CD4-positive, alpha-beta T cell (primary cell): ENCODE data around the gene FAM229A. TPM values are rescaled to one million over a fixed set of nuclear protein-coding genes. Genes with fewer than 3 reads are reported as not detected.

Experiments used
- ATAC-seq: fragments of 200-7000 bp; cut with Tn5 transposase; one replicate; pipeline ENCODE4 v1.10.0; 2022; ENCODE audit warnings: mild to moderate bottlenecking; ENCODE audit not compliant: poor library complexity
- CTCF ChIA-PET: fragments of 350-600 bp; sonication (Branson Sonifier 250); formaldehyde crosslinking; loops from one replicate; lab custom pipeline; 2021; ENCODE audit warnings: antibody characterized with exemption, inconsistent platforms; lab: Charles Lee
- POLR2A ChIA-PET: fragments of 350-600 bp; sonication (Branson Sonifier 250); formaldehyde crosslinking; loops from one replicate; lab custom pipeline; 2021; ENCODE audit warnings: antibody characterized with exemption, inconsistent platforms; lab: Charles Lee
- DNase-seq, 14 experiments: peaks; one replicate each; pipeline ENCODE4 v3.0.0-alpha.2; 2013 to 2020; ENCODE audit warnings: mixed read lengths in 2 of 14
- H3K27ac ChIP-seq, 2 donors: one replicate each; pipeline versions ENCODE4 v1.5.1 to v1.7.0; 2013; ENCODE audit warnings: low read length in 2 of 2, low read depth in 1 of 2, mild to moderate bottlenecking in 1 of 2
- H3K27me3 ChIP-seq, 2 experiments: 1 replicate in 1 of 2; 2 replicates in 1 of 2; pipeline versions ENCODE4 v1.6.1 to v1.7.0; 2013; ENCODE audit warnings: low read length in 2 of 2, control low read depth in 1 of 2, mild to moderate bottlenecking in 1 of 2, moderate library complexity in 1 of 2; ENCODE audit not compliant: insufficient read depth in 2 of 2, control insufficient read depth in 1 of 2
- H3K36me3 ChIP-seq: one replicate; pipeline ENCODE4 v1.6.1; 2013; ENCODE audit warnings: low read length, control low read depth; ENCODE audit not compliant: insufficient read depth
- H3K4me1 ChIP-seq: one replicate; pipeline ENCODE4 v1.6.1; 2013; ENCODE audit warnings: low read length, control low read depth; ENCODE audit not compliant: insufficient read depth
- H3K4me3 ChIP-seq: one replicate; pipeline ENCODE4 v1.5.1; 2013; ENCODE audit warnings: mild to moderate bottlenecking, low read length, moderate library complexity
- H3K9me3 ChIP-seq, 2 experiments: 1 replicate in 1 of 2; 2 replicates in 1 of 2; pipeline versions ENCODE4 v1.6.1 to v1.7.0; 2013; ENCODE audit warnings: low read length in 2 of 2, mild to moderate bottlenecking in 2 of 2, control low read depth in 1 of 2, moderate library complexity in 1 of 2; ENCODE audit not compliant: control insufficient read depth in 1 of 2, insufficient read depth in 1 of 2
- H3K27ac Mint-ChIP-seq: one replicate; pipeline ENCODE4 v1.8.0; 2020; ENCODE audit warnings: mixed read lengths
- H3K27me3 Mint-ChIP-seq: one replicate; pipeline ENCODE4 v1.8.0; 2021; ENCODE audit warnings: mixed read lengths
- H3K36me3 Mint-ChIP-seq: one replicate; pipeline ENCODE4 v1.8.0; 2021; ENCODE audit warnings: low read depth, mixed read lengths
- H3K4me1 Mint-ChIP-seq: one replicate; pipeline ENCODE4 v1.8.0; 2021; ENCODE audit warnings: low read depth, mixed read lengths
- H3K4me3 Mint-ChIP-seq: one replicate; pipeline ENCODE4 v1.8.0; 2020; ENCODE audit warnings: mild to moderate bottlenecking, mixed read lengths
- H3K9me3 Mint-ChIP-seq: one replicate; pipeline ENCODE4 v1.8.0; 2020; ENCODE audit warnings: mixed read lengths
- intact Hi-C, 2 experiments: fragments of 100-400 bp; cut with DNase I in 1 of 2; cut with micrococcal nuclease in 1 of 2; formaldehyde crosslinking; loops; one replicate each; pipeline versions ENCODE4 v1.15.1 to v1.9.0; 2023 to 2025; cut with DNase I, micrococcal nuclease
- total RNA-seq, 174 experiments: library from RNA in 2 of 174; stranded (reverse) in 2 of 174; gene quantifications; one replicate each; pipeline ENCODE4 v1.2.3 and lab custom pipeline; 2021 to 2026
- TF ChIP-seq, protein P1 (sequence below): fragments of 200-600 bp; IDR thresholded peaks from one replicate; pipeline ENCODE4 v1.8.0; 2022; ENCODE audit warnings: antibody characterized with exemption, mild to moderate bottlenecking

Gene FAM229A
- total RNA-seq, 2 experiments from 2014 or later: 38.0 to 38.6 TPM

DNA sequence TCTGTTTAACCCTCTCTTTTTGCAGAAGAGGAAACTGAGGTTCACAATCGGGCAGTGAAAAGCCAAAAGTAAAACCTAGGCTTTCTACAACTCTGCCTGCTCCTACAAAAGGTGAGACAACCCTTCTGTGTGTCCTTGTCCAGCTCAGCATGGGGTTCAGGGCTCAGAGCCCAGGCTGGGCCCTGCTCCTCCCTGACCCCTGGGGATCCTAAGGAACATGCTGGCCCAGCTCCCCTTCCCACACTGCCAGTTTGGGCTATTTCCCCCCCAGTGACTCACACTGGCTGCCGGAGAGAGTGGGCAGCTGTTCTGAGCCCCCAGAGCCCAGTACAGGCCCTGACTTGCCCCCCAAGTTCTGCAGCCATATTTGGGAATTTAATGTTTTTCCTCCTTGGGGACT, 8.9 kb downstream of the FAM229A start:
- TF ChIP-seq, protein P1, sequence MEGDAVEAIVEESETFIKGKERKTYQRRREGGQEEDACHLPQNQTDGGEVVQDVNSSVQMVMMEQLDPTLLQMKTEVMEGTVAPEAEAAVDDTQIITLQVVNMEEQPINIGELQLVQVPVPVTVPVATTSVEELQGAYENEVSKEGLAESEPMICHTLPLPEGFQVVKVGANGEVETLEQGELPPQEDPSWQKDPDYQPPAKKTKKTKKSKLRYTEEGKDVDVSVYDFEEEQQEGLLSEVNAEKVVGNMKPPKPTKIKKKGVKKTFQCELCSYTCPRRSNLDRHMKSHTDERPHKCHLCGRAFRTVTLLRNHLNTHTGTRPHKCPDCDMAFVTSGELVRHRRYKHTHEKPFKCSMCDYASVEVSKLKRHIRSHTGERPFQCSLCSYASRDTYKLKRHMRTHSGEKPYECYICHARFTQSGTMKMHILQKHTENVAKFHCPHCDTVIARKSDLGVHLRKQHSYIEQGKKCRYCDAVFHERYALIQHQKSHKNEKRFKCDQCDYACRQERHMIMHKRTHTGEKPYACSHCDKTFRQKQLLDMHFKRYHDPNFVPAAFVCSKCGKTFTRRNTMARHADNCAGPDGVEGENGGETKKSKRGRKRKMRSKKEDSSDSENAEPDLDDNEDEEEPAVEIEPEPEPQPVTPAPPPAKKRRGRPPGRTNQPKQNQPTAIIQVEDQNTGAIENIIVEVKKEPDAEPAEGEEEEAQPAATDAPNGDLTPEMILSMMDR: no peak
- H3K27ac Mint-ChIP-seq: peak overlapping the region; percentile 42

DNA sequence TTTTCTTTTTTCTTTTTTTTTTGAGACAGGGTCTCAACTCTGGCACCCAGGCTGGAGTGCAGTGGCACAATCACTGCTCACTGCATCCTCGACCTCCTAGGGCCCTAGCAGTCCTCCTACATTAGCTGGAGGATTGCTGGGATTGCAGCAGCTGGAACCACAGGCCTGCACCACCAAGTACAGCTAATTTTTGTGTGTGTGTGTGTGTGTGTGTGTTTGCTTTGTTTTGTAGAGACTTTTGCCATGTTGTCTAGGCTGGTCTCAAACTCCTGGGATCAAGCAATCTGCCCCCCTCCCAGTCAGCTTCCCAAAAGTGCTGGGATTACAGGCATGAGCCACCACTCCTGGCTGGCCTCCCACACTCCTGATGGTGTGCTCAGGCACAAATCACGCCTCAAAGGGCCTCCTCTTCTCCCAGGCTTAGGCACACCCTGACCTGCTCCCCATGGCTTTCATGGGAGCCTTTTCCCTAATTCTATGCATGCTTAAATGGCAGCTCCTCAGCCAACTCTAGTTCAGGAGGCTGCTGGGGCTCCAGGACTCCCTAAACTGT, 9.4 kb downstream of the FAM229A start:
- Mint-ChIP-seq H3K27ac (peak overlapping the region; percentile 64), H3K4me1 (peaks cover 46% of the 10 kb centered on the region), H3K4me3 (peak overlapping the region; percentile 80), H3K27me3 (no peaks in the 10 kb centered on the region), H3K9me3 (no peaks in the 10 kb centered on the region), H3K36me3 (peaks cover 6% of the 10 kb centered on the region)
- POLR2A ChIA-PET: interaction anchor here (0.7 to 5.9 kb wide), 7 partner anchors 10 to 847 kb away, joined by 3 to 72 read pairs (median 6); partner anchors contain the start of genes BSDC1, FAM229A, HDAC1 and MARCKSL1
- Histone ChIP-seq H3K27ac (no peak overlapping the region), H3K4me1 (peaks cover 45% of the 10 kb centered on the region), H3K27me3 (no peaks in the 10 kb centered on the region), H3K4me3 (no peak overlapping the region), H3K36me3 (no peaks in the 10 kb centered on the region), H3K9me3 (peaks cover 0 to 8% of the 10 kb centered on the region in 2 experiments)
- ATAC-seq (no peak), DNase-seq (no peak)
- intact Hi-C loops: loop anchor here in 1 of 2 experiments (5.0 kb wide), 1 partner anchor 56 kb away; no protein-coding TSS in a partner anchor
- CTCF ChIA-PET: interaction anchor here (0.9 kb wide), 1 partner anchor 10 kb away, joined by 3 read pairs; the partner anchor contains the start of genes FAM229A and TSSK3
- TF ChIP-seq, protein P1: no peak

More for the DNA sequence above, 8.9 kb downstream of the FAM229A start:
- Histone ChIP-seq H3K4me3 (no peak overlapping the region), H3K27ac (no peak overlapping the region), H3K4me1 (peaks cover 39% of the 10 kb centered on the region), H3K27me3 (no peaks in the 10 kb centered on the region), H3K9me3 (peaks cover 0 to 8% of the 10 kb centered on the region in 2 experiments), H3K36me3 (no peaks in the 10 kb centered on the region)
- DNase-seq (no peak), ATAC-seq (no peak)
- ChIA-PET CTCF (interaction anchor here (0.8 to 0.9 kb wide), 2 partner anchors 9 to 19 kb away, joined by 3 to 4 read pairs; partner anchors contain the start of genes FAM229A and TSSK3), POLR2A (interaction anchor here (0.8 to 5.9 kb wide), 6 partner anchors 9 to 847 kb away, joined by 3 to 72 read pairs (median 11); partner anchors contain the start of genes BSDC1, FAM229A, HDAC1 and MARCKSL1)
- Mint-ChIP-seq H3K27me3 (no peaks in the 10 kb centered on the region), H3K36me3 (peaks cover 6% of the 10 kb centered on the region), H3K4me1 (peaks cover 41% of the 10 kb centered on the region), H3K9me3 (no peaks in the 10 kb centered on the region), H3K4me3 (peak overlapping the region; percentile 80)
- intact Hi-C loops: loop anchor here in 1 of 2 experiments (5.0 kb wide), 1 partner anchor 56 kb away; no protein-coding TSS in a partner anchor

DNA sequence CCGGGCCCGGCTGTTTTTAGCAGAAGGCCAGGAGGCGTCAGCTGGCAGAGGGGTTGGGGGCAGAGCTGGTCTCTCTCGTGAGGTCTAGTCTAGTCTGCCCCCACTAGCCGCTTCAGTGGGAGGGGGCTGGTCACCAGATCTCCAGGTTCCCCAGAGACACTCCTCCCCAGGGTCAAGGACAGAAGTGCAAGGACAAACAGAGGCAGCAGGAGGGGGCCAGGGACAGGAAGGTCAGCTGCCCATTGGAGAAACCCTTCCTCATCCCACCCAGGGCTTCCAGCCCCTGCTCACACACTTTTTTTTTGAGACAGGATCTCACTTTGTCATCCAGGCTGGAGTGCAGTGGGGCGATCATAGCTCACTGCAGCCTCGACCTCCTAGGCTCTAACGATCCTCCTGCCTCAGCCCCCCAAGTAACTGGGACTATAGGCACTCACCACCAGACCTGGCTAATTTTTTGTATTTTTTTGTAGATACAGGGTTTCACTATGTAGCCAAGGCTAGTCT, 10.0 kb downstream of the FAM229A start:
- ChIA-PET POLR2A (interaction anchor here (0.7 to 5.9 kb wide), 10 partner anchors 10 to 279 kb away, joined by 3 to 72 read pairs (median 4); partner anchors contain the start of genes BSDC1, FAM229A, HDAC1 and KPNA6), CTCF (interaction anchor here (0.8 to 1.8 kb wide), 2 partner anchors 15 to 61 kb away, joined by 6 to 9 read pairs; partner anchors contain the start of gene HDAC1)
- ATAC-seq (no peak), DNase-seq (peak in 1 of 14 experiments; percentile 7)
- H3K4me3 Mint-ChIP-seq: peak overlapping the region; percentile 80
- H3K4me3 ChIP-seq: peak overlapping the region; percentile 66
- H3K27ac Mint-ChIP-seq: peak overlapping the region; percentile 64
- H3K4me1 ChIP-seq: peaks cover 45% of the 10 kb centered on the region
- no peaks in the 10 kb centered on the region for H3K27me3 ChIP-seq
- H3K36me3 Mint-ChIP-seq: peaks cover 6% of the 10 kb centered on the region
- H3K4me1 Mint-ChIP-seq: peaks cover 48% of the 10 kb centered on the region
- intact Hi-C loops: loop anchor here in 1 of 2 experiments (5.0 kb wide), 1 partner anchor 55 kb away; no protein-coding TSS in a partner anchor
- no peaks in the 10 kb centered on the region for H3K9me3 Mint-ChIP-seq
- peak overlapping the region in 1 of 2 donors; percentile 78 for H3K27ac ChIP-seq
- TF ChIP-seq, protein P1: no peak
- no peaks in the 10 kb centered on the region for H3K27me3 Mint-ChIP-seq
- H3K36me3 ChIP-seq: no peaks in the 10 kb centered on the region
- peaks cover 0 to 8% of the 10 kb centered on the region in 2 experiments for H3K9me3 ChIP-seq
